GM12872 (cell line): ENCODE measurements around the gene SEMA6B.

Source experiments
- TF ChIP-seq, protein P1 (sequence below): IDR thresholded peaks from 3 replicates; pipeline ENCODE4 v1.5.1; 2011; ENCODE audit warnings: low read depth, mild to moderate bottlenecking, low read length, moderate library complexity; ENCODE audit not compliant: insufficient read depth

SEMA6B gene

DNA sequence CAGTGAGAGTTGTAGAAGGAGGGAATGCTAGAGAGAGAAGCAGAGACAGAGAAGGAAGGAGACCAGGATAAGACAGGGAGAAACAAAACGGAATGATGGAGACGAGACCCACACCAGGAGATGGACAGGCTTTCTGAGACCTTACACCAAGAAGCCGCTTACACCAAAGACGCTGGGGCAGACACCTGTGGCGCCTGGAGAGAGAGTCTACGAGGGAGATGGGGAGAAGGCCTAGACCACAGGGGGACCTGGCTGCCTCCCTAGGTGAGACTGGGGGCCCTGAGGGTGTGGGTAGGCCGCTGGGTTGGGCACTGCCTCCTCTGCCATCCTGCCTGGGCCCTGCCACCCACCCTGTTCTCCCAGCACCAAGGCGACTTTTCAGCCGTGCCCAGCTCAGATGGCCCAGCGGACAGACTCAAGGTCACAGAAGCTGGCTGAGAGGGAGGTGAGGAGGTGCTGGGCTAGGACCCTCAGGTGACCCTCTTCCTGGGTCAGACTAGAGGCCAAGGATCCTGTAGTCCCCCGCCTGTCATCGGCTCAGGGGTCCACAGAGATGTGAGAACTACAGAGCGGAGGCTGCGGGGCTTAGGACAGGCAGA is 29.5 kb downstream of the SEMA6B start:
- TF ChIP-seq, protein P1, sequence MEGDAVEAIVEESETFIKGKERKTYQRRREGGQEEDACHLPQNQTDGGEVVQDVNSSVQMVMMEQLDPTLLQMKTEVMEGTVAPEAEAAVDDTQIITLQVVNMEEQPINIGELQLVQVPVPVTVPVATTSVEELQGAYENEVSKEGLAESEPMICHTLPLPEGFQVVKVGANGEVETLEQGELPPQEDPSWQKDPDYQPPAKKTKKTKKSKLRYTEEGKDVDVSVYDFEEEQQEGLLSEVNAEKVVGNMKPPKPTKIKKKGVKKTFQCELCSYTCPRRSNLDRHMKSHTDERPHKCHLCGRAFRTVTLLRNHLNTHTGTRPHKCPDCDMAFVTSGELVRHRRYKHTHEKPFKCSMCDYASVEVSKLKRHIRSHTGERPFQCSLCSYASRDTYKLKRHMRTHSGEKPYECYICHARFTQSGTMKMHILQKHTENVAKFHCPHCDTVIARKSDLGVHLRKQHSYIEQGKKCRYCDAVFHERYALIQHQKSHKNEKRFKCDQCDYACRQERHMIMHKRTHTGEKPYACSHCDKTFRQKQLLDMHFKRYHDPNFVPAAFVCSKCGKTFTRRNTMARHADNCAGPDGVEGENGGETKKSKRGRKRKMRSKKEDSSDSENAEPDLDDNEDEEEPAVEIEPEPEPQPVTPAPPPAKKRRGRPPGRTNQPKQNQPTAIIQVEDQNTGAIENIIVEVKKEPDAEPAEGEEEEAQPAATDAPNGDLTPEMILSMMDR: no peak

DNA sequence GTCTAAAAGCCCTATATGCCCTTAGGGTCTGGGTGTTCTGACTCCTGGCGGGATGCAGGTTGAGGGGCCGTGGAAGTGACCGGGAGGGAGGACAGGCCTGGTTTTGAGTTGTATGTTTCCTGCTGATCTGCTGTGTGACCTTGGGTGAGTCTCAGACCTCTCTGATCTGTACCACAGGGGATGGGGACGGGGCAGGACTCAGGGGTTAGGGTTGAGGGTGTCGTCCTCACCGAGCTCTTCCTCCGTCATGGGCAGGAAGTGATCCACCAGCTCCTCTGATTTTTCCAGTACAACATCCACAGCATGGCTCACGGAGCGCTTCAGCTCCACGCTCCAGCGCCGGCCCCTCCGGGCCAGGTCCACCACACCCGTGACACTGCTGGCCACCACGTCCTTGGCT is 30.6 kb downstream of the SEMA6B start:
- TF ChIP-seq, protein P1: no peak

GRCh38 chr19:4525563-4526002 is 33.9 kb downstream of the SEMA6B start:
- TF ChIP-seq, protein P1: no peak

DNA sequence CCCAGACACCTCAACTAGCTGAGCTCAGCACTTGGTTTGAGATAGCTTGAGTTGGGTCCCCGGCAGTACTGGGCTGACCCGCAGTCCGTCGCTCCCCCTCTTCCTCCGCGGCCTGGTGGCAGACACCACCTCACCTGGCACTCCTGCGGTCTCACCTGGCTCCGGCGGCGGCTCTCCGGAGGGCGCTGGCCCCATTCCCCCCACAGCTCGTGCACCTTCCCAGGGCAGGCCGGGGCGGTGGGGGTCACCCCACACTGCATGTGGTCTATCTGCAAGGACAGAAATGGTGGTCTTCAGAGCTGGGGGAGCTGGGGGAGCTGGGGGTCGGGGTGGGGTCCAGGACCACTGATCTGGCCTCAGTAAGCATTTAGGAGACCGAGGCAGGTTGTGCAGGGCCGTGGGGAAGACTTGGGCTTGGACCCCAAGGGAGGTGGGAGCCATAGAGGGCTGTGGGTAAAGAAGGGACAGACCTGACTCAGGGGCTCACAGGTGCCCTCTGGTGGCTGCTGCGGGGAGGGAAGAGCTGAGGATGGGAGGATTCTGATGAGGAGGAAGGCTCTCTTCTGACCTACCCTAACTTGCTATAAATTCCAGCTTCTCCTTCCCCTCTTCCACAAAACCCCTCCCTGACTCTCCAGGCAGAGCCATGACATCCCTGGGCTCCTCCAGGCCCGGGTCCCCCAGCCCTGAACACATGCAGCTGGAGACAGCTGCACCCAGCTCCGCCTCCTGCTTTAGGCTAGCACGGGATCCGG is 34.5 kb downstream of the SEMA6B start:
- TF ChIP-seq, protein P1: peak; percentile 94

DNA sequence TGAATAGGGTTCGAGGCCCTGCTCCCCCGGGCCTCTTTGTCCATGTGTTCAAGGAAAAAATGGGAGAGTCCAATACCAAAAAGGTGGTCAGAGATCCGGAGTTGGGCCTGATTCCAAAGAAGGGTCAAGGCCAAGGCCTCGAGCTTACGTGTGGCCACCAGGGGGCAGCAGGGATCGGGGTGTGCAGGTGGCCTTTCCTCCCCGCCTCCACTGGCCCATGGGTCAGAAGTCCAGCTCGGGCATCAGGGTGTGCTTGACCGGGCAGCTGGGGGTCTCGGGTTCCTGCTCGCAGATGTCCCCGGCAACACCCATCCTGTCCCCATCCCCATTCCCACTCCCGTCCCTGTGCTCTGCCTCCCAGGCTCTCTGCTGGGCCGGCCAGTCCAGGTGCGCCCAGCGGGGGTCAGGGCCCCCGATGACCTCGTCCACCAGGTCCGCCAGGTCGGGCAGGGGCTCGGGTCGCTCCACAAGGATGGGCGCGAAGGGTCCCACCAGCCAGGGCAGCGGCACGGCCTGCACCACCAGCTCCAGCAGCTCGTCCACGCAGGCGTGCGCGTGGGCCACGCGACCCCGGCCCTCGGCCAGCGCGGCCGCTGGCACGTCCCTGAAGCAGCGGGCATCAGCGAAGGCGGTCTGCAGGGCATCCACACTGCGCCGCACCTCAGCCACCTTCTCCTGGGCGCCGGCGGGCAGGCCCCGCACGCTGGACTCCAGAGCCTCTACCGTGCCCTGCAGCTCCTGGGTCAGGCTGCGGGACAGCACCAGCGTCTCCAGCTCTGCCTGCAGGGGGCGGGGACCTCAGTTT is 36.0 kb downstream of the SEMA6B start:
- TF ChIP-seq, protein P1: peak; percentile 84

GRCh38 chr19:4522291-4523002 is 37.0 kb downstream of the SEMA6B start:
- TF ChIP-seq, protein P1: no peak

DNA sequence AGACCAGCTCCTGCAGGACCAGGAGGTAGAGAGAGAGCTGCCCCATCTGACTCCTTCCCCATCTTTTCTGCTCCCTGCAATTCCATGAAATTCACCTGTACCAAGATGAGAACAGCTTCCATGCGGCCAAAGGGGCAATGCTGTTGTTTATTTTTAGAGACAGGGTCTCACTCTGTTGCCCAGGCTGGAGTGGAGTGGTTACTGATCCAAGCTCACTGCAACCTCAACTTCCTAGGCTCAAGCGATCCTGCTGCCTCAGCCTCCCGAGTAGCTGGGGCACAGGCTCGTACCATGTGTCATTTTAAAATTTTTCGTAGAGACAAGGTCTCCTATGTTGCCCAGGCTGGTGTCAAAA is 37.6 kb downstream of the SEMA6B start:
- TF ChIP-seq, protein P1: no peak
